ENCODE data around the gene TMEM81. TPM values are rescaled to one million over a fixed set of nuclear protein-coding genes. Genes with fewer than 3 reads are reported as not detected.

Gene TMEM81
- total and polyA plus RNA-seq, 2 donors (not counting 1 experiment from before 2014, with no cell fraction given): 1.8 to 1.9 TPM

DNA sequence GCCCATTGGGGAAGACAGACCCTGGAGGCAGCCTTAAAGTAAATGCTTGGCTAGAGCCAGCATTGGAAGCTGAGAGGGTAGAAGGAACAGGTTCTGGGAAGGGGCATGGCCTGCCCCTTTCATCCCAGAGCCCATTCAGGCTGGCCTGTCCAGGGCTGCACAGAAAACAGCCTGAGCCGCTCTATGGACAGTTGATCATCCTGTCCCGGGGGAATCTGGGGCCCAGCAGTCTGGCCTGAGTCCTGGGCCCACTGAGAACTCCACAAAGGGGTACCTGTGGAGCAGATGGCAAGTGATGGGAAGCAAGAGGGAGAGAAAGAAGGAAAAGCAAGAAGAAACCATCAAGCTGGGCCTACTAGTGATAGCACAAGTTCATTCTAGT lies 13.2 kb downstream of the TMEM81 start:
- Histone ChIP-seq H3K4me3 (replicated peaks in 1 of 4; ENCODE audit: control extremely low read depth in 1 of 4, insufficient read depth in 1 of 4, low read depth in 3 of 4, low read length in 4 of 4) (no peak overlapping the region), H4K20me1 (ENCODE audit: control insufficient read depth, extremely low read depth, insufficient read depth, low read length) (no peaks in the 10 kb centered on the region), H3K27ac (ENCODE audit: insufficient read depth, low read length) (no peak overlapping the region), H3K79me2 (ENCODE audit: control insufficient read depth, insufficient read depth, low read length) (no peaks in the 10 kb centered on the region), H3K4me2 (ENCODE audit: extremely low read depth, insufficient read depth, low read length) (no peak overlapping the region), H3K4me1 (ENCODE audit: control insufficient read depth, extremely low read depth, insufficient read depth, low read length) (no peaks in the 10 kb centered on the region), H3K9ac (ENCODE audit: insufficient read depth, low read length) (no peak overlapping the region), H2AFZ (ENCODE audit: low read length) (no peak overlapping the region), H3K36me3 (ENCODE audit: control insufficient read depth, insufficient read depth, low read length) (no peaks in the 10 kb centered on the region), H3K9me3 (ENCODE audit: control insufficient read depth, insufficient read depth, low read depth, low read length) (no peaks in the 10 kb centered on the region), H3K27me3 (ENCODE audit: control insufficient read depth, insufficient read depth, low read length) (no peaks in the 10 kb centered on the region)
- no peak for DNase-seq (ENCODE audit: low read depth in 2 of 2)
- TF ChIP-seq, protein P1, sequence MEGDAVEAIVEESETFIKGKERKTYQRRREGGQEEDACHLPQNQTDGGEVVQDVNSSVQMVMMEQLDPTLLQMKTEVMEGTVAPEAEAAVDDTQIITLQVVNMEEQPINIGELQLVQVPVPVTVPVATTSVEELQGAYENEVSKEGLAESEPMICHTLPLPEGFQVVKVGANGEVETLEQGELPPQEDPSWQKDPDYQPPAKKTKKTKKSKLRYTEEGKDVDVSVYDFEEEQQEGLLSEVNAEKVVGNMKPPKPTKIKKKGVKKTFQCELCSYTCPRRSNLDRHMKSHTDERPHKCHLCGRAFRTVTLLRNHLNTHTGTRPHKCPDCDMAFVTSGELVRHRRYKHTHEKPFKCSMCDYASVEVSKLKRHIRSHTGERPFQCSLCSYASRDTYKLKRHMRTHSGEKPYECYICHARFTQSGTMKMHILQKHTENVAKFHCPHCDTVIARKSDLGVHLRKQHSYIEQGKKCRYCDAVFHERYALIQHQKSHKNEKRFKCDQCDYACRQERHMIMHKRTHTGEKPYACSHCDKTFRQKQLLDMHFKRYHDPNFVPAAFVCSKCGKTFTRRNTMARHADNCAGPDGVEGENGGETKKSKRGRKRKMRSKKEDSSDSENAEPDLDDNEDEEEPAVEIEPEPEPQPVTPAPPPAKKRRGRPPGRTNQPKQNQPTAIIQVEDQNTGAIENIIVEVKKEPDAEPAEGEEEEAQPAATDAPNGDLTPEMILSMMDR (conservative IDR thresholded peaks at IDR 0.05 in 1 of 2, IDR thresholded peaks at IDR 0.05 in 1 of 2; ENCODE audit: low read depth in 1 of 2, low read length in 2 of 2): no peak
- no peak for TF ChIP-seq EZH2 (IDR thresholded peaks at IDR 0.05; ENCODE audit: low read length, missing control alignments)

DNA sequence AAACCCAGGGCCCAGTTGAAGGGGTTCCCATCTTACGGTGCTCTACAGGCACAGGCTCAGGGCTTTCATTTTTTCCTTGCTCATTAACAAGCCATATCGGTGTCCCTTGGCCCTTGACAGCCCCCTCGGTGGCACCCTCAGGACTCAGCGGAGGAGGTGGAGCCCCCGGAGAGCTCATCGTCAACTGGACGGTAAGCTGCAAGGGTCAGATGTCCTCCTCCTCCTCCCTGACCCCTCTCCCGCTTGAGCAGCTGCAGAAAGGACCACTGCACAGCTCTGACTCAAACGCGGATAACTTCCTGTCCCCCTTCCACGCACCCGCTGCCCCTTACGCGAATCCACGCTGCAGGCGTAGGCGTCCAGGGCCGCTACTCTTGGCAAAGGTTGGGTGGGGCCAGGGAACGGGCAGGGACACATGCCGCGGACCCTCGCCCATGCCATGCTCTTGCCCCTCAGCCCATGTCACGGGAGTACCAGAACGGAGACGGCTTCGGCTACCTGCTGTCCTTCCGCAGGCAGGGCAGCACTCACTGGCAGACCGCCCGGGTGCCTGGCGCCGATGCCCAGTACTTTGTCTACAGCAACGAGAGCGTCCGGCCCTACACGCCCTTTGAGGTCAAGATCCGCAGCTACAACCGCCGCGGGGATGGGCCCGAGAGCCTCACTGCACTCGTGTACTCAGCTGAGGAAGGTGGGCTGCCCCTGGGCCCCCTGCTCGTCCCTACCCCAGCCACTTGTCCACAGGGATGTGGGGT lies 14.7 kb downstream of the TMEM81 start:
- Histone ChIP-seq H3K36me3 (ENCODE audit: control insufficient read depth, insufficient read depth, low read length) (no peaks in the 10 kb centered on the region), H3K27ac (ENCODE audit: insufficient read depth, low read length) (no peak overlapping the region), H3K9me3 (ENCODE audit: control insufficient read depth, insufficient read depth, low read depth, low read length) (no peaks in the 10 kb centered on the region), H3K79me2 (ENCODE audit: control insufficient read depth, insufficient read depth, low read length) (no peaks in the 10 kb centered on the region), H3K4me3 (replicated peaks in 1 of 4; ENCODE audit: control extremely low read depth in 1 of 4, insufficient read depth in 1 of 4, low read depth in 3 of 4, low read length in 4 of 4) (no peak overlapping the region), H2AFZ (ENCODE audit: low read length) (no peak overlapping the region), H3K9ac (ENCODE audit: insufficient read depth, low read length) (no peak overlapping the region), H3K4me1 (ENCODE audit: control insufficient read depth, extremely low read depth, insufficient read depth, low read length) (no peaks in the 10 kb centered on the region), H3K27me3 (ENCODE audit: control insufficient read depth, insufficient read depth, low read length) (no peaks in the 10 kb centered on the region), H4K20me1 (ENCODE audit: control insufficient read depth, extremely low read depth, insufficient read depth, low read length) (no peaks in the 10 kb centered on the region), H3K4me2 (ENCODE audit: extremely low read depth, insufficient read depth, low read length) (no peak overlapping the region)
- no peak for DNase-seq (ENCODE audit: low read depth in 2 of 2)
- no peak for TF ChIP-seq EZH2 (IDR thresholded peaks at IDR 0.05; ENCODE audit: low read length, missing control alignments)
- TF ChIP-seq, protein P1 (conservative IDR thresholded peaks at IDR 0.05 in 1 of 2, IDR thresholded peaks at IDR 0.05 in 1 of 2; ENCODE audit: low read depth in 1 of 2, low read length in 2 of 2): no peak

DNA sequence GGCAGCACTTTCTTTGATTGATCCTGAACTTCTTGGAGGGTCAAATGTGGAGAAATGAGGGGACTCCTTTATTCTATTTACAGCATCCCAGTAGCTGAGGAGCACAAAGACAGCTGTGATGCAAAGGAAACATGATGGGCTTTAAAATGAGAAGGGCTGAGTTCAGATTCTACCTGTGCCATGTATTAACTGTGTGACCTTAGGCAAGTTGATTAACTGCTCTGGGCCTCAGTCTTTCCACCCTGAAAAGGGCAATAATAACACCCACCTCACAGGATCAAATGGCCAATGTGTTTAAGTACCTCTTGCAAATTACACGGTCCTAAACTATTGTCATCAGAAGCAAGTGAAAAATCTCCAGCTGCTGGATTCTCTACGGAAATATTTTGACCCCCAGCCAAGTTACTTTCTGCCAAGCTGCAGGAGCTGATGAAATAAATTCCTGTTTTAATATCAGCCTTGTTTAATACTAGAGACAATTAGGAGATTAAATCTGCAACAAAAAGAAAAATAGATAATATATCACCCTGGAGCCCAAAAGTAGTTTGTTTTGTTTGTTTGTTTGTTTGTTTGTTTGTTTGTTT lies 15.7 kb downstream of the TMEM81 start:
- Histone ChIP-seq H3K9ac (ENCODE audit: insufficient read depth, low read length) (no peak overlapping the region), H3K4me3 (replicated peaks in 1 of 4; ENCODE audit: control extremely low read depth in 1 of 4, insufficient read depth in 1 of 4, low read depth in 3 of 4, low read length in 4 of 4) (no peak overlapping the region), H4K20me1 (ENCODE audit: control insufficient read depth, extremely low read depth, insufficient read depth, low read length) (no peaks in the 10 kb centered on the region), H3K4me2 (ENCODE audit: extremely low read depth, insufficient read depth, low read length) (no peak overlapping the region), H3K27me3 (ENCODE audit: control insufficient read depth, insufficient read depth, low read length) (no peaks in the 10 kb centered on the region), H3K27ac (ENCODE audit: insufficient read depth, low read length) (no peak overlapping the region), H3K4me1 (ENCODE audit: control insufficient read depth, extremely low read depth, insufficient read depth, low read length) (no peaks in the 10 kb centered on the region), H3K79me2 (ENCODE audit: control insufficient read depth, insufficient read depth, low read length) (no peaks in the 10 kb centered on the region), H3K9me3 (ENCODE audit: control insufficient read depth, insufficient read depth, low read depth, low read length) (no peaks in the 10 kb centered on the region), H2AFZ (ENCODE audit: low read length) (no peak overlapping the region), H3K36me3 (ENCODE audit: control insufficient read depth, insufficient read depth, low read length) (no peaks in the 10 kb centered on the region)
- TF ChIP-seq, protein P1 (conservative IDR thresholded peaks at IDR 0.05 in 1 of 2, IDR thresholded peaks at IDR 0.05 in 1 of 2; ENCODE audit: low read depth in 1 of 2, low read length in 2 of 2): no peak
- TF ChIP-seq EZH2 (IDR thresholded peaks at IDR 0.05; ENCODE audit: low read length, missing control alignments): no peak
- DNase-seq (ENCODE audit: low read depth in 2 of 2): peak; percentile 20 to 44

All from fibroblast of lung (primary cell).